ENCODE results near the gene PPP1R2B. TPM values are rescaled to one million over a fixed set of nuclear protein-coding genes. Genes with fewer than 3 reads are reported as not detected.
"Not testable (repeated sequence)": the region's sequence is repeated elsewhere in the genome, so short reads cannot be mapped to it uniquely, and the experiment has no call there.

The PPP1R2B gene
- total RNA-seq, 1 experiment from 2014 or later = not detected

DNA sequence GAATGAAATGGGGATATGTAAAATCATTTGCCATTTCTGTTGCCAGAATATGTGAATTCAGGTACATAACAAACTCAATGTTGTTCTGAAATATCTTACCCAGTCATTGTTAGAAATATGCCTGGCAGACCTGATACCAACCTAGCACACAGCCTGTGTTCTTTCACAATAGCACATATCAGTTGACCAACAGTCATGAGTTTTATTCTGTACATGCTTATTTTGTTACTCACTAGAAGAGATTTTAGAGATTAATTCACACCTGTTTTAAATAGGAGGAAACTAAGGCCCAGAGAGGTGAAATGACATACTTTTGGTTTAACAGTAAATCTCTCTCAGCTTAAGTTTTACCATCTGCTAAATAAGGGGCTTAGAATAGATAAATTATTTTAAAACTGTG lies 8.4 kb upstream of the PPP1R2B start:
- DNase-seq = no peak
- no peaks in the 10 kb centered on the region for H3F3A ChIP-seq (ENCODE audit: insufficient read depth, low read depth)
- TF ChIP-seq EZH2 (IDR thresholded peaks at IDR 0.05; ENCODE audit: low read depth) = no peak
- TF ChIP-seq, protein P1, sequence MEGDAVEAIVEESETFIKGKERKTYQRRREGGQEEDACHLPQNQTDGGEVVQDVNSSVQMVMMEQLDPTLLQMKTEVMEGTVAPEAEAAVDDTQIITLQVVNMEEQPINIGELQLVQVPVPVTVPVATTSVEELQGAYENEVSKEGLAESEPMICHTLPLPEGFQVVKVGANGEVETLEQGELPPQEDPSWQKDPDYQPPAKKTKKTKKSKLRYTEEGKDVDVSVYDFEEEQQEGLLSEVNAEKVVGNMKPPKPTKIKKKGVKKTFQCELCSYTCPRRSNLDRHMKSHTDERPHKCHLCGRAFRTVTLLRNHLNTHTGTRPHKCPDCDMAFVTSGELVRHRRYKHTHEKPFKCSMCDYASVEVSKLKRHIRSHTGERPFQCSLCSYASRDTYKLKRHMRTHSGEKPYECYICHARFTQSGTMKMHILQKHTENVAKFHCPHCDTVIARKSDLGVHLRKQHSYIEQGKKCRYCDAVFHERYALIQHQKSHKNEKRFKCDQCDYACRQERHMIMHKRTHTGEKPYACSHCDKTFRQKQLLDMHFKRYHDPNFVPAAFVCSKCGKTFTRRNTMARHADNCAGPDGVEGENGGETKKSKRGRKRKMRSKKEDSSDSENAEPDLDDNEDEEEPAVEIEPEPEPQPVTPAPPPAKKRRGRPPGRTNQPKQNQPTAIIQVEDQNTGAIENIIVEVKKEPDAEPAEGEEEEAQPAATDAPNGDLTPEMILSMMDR (conservative IDR thresholded peaks at IDR 0.05) = no peak
- no peaks in the 10 kb centered on the region for H4K20me1 ChIP-seq (ENCODE audit: insufficient read depth)
- no peak overlapping the region for H3K4me2 ChIP-seq
- POLR2A ChIA-PET (ENCODE audit: unreplicated experiment) = no interaction called here
- intact Hi-C loops (cut with micrococcal nuclease; ENCODE audit: unreplicated experiment) = no loop called here
- no peaks in the 10 kb centered on the region for H3K9me2 ChIP-seq (ENCODE audit: insufficient read depth)
- no peak overlapping the region for H2AFZ ChIP-seq
- CTCF ChIA-PET = no interaction called here
- no peak overlapping the region for H3K4me3 ChIP-seq
- no TSS peak for BruUV-seq (replicated peaks)
- no peaks in the 10 kb centered on the region for H3K79me2 ChIP-seq (ENCODE audit: low read depth)
- H3K27ac ChIP-seq = no peak overlapping the region
- H3K36me3 ChIP-seq (ENCODE audit: low read depth) = no peaks in the 10 kb centered on the region
- H3K4me1 ChIP-seq (replicated peaks; ENCODE audit: insufficient read depth) = no peaks in the 10 kb centered on the region
- H3K27me3 ChIP-seq (ENCODE audit: insufficient read depth, low read depth) = no peaks in the 10 kb centered on the region
- H3K9me3 ChIP-seq (ENCODE audit: insufficient read depth, low read depth) = no peaks in the 10 kb centered on the region

DNA sequence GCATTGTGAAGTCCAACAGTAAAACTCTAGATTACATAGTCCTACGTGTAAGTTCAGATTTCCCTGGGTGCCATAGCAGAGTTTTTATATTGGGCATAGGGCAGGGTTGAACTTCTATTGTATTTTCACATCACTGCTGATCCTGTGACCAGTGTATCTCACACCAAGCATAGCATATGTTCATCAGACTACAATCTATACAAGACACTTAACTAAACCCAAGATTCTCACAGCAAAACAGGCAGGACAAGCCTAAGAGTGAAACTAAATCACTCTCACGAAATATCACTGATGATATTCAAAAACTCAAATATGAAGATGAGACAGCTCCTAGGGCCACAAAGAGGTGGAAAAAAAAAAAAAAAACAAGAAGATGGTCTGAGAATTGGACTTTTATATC lies 3.2 kb upstream of the PPP1R2B start:
- Histone ChIP-seq H4K20me1 (ENCODE audit: insufficient read depth) (no peaks in the 10 kb centered on the region), H3K4me3 (no peak overlapping the region), H3K79me2 (ENCODE audit: low read depth) (no peaks in the 10 kb centered on the region), H3K4me1 (replicated peaks; ENCODE audit: insufficient read depth) (no peaks in the 10 kb centered on the region), H2AFZ (no peak overlapping the region), H3K27me3 (ENCODE audit: insufficient read depth, low read depth) (no peaks in the 10 kb centered on the region; the same call in 1 of the 2 replicates), H3K36me3 (ENCODE audit: low read depth) (no peaks in the 10 kb centered on the region), H3F3A (ENCODE audit: insufficient read depth, low read depth) (no peaks in the 10 kb centered on the region), H3K9me2 (ENCODE audit: insufficient read depth) (no peaks in the 10 kb centered on the region), H3K27ac (no peak overlapping the region), H3K4me2 (no peak overlapping the region), H3K9me3 (ENCODE audit: insufficient read depth, low read depth) (no peaks in the 10 kb centered on the region)
- DNase-seq = no peak
- TF ChIP-seq, protein P1 (conservative IDR thresholded peaks at IDR 0.05) = no peak
- TF ChIP-seq EZH2 (IDR thresholded peaks at IDR 0.05; ENCODE audit: low read depth) = no peak
- ChIA-PET CTCF (no interaction called here), POLR2A (ENCODE audit: unreplicated experiment) (no interaction called here)
- intact Hi-C loops (cut with micrococcal nuclease; ENCODE audit: unreplicated experiment) = no loop called here
- no TSS peak for BruUV-seq (replicated peaks)

DNA sequence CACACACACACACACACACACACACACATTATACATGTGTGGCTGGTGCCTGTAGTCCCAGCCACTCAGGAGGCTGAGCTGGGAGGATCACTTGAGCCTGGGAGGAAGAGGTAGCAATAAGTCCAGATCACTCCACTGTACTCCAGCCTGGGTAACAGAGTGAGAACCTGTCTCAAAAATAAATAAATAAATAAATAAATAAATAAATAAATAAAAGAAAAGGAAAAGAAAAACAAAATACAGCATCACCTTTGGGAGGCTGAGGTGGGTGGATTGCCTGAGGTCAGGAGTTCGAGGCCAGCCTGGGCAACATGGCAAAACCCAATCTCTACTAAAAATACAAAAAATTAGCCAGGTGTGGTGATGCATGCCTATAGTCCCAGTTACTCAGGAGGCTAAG lies 1.6 kb upstream of the PPP1R2B start:
- H3K79me2 ChIP-seq (ENCODE audit: low read depth); CTCF ChIA-PET; H3K9me2 ChIP-seq (ENCODE audit: insufficient read depth); H3K36me3 ChIP-seq (ENCODE audit: low read depth); H4K20me1 ChIP-seq (ENCODE audit: insufficient read depth); H3K4me1 ChIP-seq (replicated peaks; ENCODE audit: insufficient read depth); H3K4me3 ChIP-seq; H3K4me2 ChIP-seq; H3K9me3 ChIP-seq (ENCODE audit: insufficient read depth, low read depth); BruUV-seq (replicated peaks); POLR2A ChIA-PET (ENCODE audit: unreplicated experiment); H3K27me3 ChIP-seq (ENCODE audit: insufficient read depth, low read depth); intact Hi-C loops (cut with micrococcal nuclease; ENCODE audit: unreplicated experiment); DNase-seq; H3K27ac ChIP-seq; H2AFZ ChIP-seq; H3F3A ChIP-seq (ENCODE audit: insufficient read depth, low read depth): not testable (repeated sequence)

DNA sequence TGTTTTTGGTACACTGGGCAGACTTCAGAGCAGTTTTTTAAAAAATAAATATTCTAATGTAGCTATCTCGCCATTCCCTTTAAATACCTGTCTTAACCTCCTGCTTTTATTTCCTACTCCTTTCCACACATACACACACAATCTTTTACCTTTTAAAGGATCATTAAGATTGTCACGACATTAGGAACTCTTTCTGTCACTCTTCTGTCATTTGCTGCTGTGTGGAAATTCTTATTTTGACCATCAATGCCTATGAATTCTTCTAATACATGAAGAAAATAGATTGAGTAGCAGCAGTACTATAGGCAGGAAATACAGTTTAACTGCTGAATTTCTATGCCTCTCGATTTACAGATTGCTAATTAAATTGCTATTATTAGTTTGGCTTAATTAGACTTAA lies 1.8 kb downstream of the PPP1R2B start:
- POLR2A ChIA-PET (ENCODE audit: unreplicated experiment) = no interaction called here
- DNase-seq = no peak
- no peaks in the 10 kb centered on the region for H3K4me1 ChIP-seq (replicated peaks; ENCODE audit: insufficient read depth)

DNA sequence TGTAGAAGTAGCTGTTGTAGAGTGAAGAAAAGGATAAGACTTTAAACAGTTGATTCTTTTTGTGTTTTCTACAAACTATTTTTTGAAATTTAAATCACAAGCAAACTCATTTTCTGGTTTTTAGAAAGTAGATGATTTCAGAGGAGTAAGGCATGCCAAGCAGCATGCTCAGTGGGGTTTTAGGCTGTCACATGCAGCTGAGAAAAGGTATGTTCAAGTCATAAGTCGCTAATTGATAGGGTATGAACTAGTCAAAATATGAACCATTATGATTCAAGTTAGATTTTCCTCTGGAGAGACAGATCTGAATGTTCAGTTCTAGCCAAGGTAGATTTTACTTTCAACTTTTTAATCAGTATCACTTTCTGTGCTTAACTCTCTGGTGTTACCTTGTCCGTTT lies 3.0 kb downstream of the PPP1R2B start:
- H3K9me3 ChIP-seq (ENCODE audit: insufficient read depth, low read depth); H3K27ac ChIP-seq; H3K4me1 ChIP-seq (replicated peaks; ENCODE audit: insufficient read depth); intact Hi-C loops (cut with micrococcal nuclease; ENCODE audit: unreplicated experiment); POLR2A ChIA-PET (ENCODE audit: unreplicated experiment); H2AFZ ChIP-seq; H3K27me3 ChIP-seq (ENCODE audit: insufficient read depth, low read depth); H3K79me2 ChIP-seq (ENCODE audit: low read depth); H3K4me2 ChIP-seq; H3K36me3 ChIP-seq (ENCODE audit: low read depth); H3K4me3 ChIP-seq; H4K20me1 ChIP-seq (ENCODE audit: insufficient read depth); DNase-seq; CTCF ChIA-PET; H3K9me2 ChIP-seq (ENCODE audit: insufficient read depth); H3F3A ChIP-seq (ENCODE audit: insufficient read depth, low read depth); BruUV-seq (replicated peaks): not testable (repeated sequence)

More for the DNA sequence above, 1.8 kb downstream of the PPP1R2B start:
- Histone ChIP-seq H3K27me3 (ENCODE audit: insufficient read depth, low read depth) (no peaks in the 10 kb centered on the region; the same call in 1 of the 2 replicates), H3K36me3 (ENCODE audit: low read depth) (no peaks in the 10 kb centered on the region), H3K9me2 (ENCODE audit: insufficient read depth) (no peaks in the 10 kb centered on the region), H3K4me2 (no peak overlapping the region), H3F3A (ENCODE audit: insufficient read depth, low read depth) (no peaks in the 10 kb centered on the region), H3K27ac (no peak overlapping the region), H4K20me1 (ENCODE audit: insufficient read depth) (no peaks in the 10 kb centered on the region), H3K9me3 (ENCODE audit: insufficient read depth, low read depth) (no peaks in the 10 kb centered on the region), H3K4me3 (no peak overlapping the region), H2AFZ (no peak overlapping the region), H3K79me2 (ENCODE audit: low read depth) (no peaks in the 10 kb centered on the region)
- BruUV-seq (replicated peaks) = no TSS peak
- intact Hi-C loops (cut with micrococcal nuclease; ENCODE audit: unreplicated experiment) = no loop called here
- CTCF ChIA-PET = no interaction called here
- no peak for TF ChIP-seq EZH2 (IDR thresholded peaks at IDR 0.05; ENCODE audit: low read depth)
- TF ChIP-seq, protein P1 (conservative IDR thresholded peaks at IDR 0.05) = no peak
